ENCODE data around the gene ASAP2. TPM values are rescaled to one million over a fixed set of nuclear protein-coding genes. Genes with fewer than 3 reads are reported as not detected.

The ASAP2 gene
- total and polyA plus RNA-seq, 9 of the 15 experiments (the other 6 are each of a cell fraction or from before 2014, with no cell fraction given): 0.06 to 4.3 (median 3.1) TPM

DNA sequence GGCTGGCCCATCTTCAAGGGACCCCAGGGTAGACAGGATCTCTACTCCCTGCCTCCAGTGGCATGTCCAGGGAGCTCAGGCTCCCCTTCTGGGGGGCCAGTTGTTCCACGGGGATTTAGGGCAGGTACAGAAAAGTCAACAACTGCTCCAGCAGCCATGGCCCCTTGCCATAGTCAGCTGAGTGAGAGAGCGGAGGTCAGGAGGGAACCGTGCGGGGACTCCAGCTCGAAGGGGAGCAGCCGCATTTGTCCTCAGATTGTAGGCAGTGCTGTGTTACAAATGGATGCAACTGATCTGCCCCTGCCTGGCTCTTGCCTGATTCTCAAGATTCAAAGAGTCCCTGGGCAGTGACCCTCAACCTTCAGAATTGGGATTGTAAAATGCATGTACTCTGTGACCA, 166.9 kb downstream of the ASAP2 start:
- no peaks in the 10 kb centered on the region for H3K36me3 ChIP-seq (ENCODE audit: control insufficient read depth, insufficient read depth, low read length)
- DNase-seq (ENCODE audit: extremely low read depth in 1 of 4, low spot score in 3 of 4) (no peak), FAIRE-seq (no peak), ATAC-seq (no peak)
- H2AFZ ChIP-seq (ENCODE audit: low read depth, low read length): no peak overlapping the region
- no peaks in the 10 kb centered on the region for H4K20me1 ChIP-seq (replicated peaks; ENCODE audit: control insufficient read depth, insufficient read depth, low read length)
- no peaks in the 10 kb centered on the region for H3K4me1 ChIP-seq (replicated peaks in 1 of 2; ENCODE audit: control insufficient read depth in 2 of 2, insufficient read depth in 2 of 2, low read length in 2 of 2)
- no peaks in the 10 kb centered on the region for H3K79me2 ChIP-seq (ENCODE audit: control insufficient read depth, insufficient read depth, low read length)
- H3K9me3 ChIP-seq (replicated peaks; ENCODE audit: control insufficient read depth, insufficient read depth, low read depth, low read length): no peaks in the 10 kb centered on the region
- no peak overlapping the region for H3K4me3 ChIP-seq
- H3K27me3 ChIP-seq (ENCODE audit: control insufficient read depth in 2 of 2, insufficient read depth in 2 of 2, low read length in 2 of 2): peaks cover 2 to 48% of the 10 kb centered on the region in 2 experiments; a peak in 4 of 5 replicates
- H3K9me1 ChIP-seq (ENCODE audit: control insufficient read depth, insufficient read depth, low read length): no peaks in the 10 kb centered on the region
- POLR2A ChIA-PET: no interaction called here
- H3K27ac ChIP-seq (ENCODE audit: extremely low read depth, low read depth, low read length): no peak overlapping the region
- intact Hi-C loops (cut with micrococcal nuclease) (no loop called here), in situ Hi-C loops (cut with MboI) (loop anchor here (5.0 kb wide), 1 partner anchor 231 kb away; no protein-coding TSS in a partner anchor)
- no peak overlapping the region for H3K9ac ChIP-seq (ENCODE audit: insufficient read depth in 1 of 2, low read depth in 2 of 2, low read length in 2 of 2)
- CTCF ChIA-PET (ENCODE audit: low intra/inter-chr PET ratio): no interaction called here
- TF ChIP-seq PHTF2 (CRISPR knock-in tag; IDR thresholded peaks at IDR 0.05) (no peak), MECOM (CRISPR knock-in tag; IDR thresholded peaks at IDR 0.05) (no peak), NELFE (IDR thresholded peaks at IDR 0.05; ENCODE audit: insufficient read depth, insufficient read length) (no peak), SP1 (CRISPR knock-in tag; IDR thresholded peaks at IDR 0.05) (no peak), NCOR1 (IDR thresholded peaks at IDR 0.05) (no peak), KLF13 (tag; IDR thresholded peaks at IDR 0.05; ENCODE audit: borderline replicate concordance, low read depth) (no peak), CXXC5 (CRISPR knock-in tag; IDR thresholded peaks at IDR 0.05) (no peak), ZNF384 (IDR thresholded peaks at IDR 0.05; ENCODE audit: low read depth, low read length) (no peak), ZFP36 (IDR thresholded peaks at IDR 0.05; ENCODE audit: low read depth, low read length, partially characterized antibody) (no peak), ZNF408 (CRISPR knock-in tag; IDR thresholded peaks at IDR 0.05; ENCODE audit: low read depth) (no peak), ARNT (IDR thresholded peaks at IDR 0.05) (no peak), PHF21A (IDR thresholded peaks at IDR 0.05; ENCODE audit: borderline replicate concordance, low read depth) (no peak)
- TF ChIP-seq, protein P1, sequence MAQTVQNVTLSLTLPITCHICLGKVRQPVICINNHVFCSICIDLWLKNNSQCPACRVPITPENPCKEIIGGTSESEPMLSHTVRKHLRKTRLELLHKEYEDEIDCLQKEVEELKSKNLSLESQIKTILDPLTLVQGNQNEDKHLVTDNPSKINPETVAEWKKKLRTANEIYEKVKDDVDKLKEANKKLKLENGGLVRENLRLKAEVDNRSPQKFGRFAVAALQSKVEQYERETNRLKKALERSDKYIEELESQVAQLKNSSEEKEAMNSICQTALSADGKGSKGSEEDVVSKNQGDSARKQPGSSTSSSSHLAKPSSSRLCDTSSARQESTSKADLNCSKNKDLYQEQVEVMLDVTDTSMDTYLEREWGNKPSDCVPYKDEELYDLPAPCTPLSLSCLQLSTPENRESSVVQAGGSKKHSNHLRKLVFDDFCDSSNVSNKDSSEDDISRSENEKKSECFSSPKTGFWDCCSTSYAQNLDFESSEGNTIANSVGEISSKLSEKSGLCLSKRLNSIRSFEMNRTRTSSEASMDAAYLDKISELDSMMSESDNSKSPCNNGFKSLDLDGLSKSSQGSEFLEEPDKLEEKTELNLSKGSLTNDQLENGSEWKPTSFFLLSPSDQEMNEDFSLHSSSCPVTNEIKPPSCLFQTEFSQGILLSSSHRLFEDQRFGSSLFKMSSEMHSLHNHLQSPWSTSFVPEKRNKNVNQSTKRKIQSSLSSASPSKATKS (CRISPR knock-in tag; IDR thresholded peaks at IDR 0.05): no peak
- TF ChIP-seq, protein P2, sequence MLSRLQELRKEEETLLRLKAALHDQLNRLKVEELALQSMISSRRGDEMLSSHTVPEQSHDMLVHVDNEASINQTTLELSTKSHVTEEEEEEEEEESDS (CRISPR knock-in tag; IDR thresholded peaks at IDR 0.05): no peak
- TF ChIP-seq, protein P3, sequence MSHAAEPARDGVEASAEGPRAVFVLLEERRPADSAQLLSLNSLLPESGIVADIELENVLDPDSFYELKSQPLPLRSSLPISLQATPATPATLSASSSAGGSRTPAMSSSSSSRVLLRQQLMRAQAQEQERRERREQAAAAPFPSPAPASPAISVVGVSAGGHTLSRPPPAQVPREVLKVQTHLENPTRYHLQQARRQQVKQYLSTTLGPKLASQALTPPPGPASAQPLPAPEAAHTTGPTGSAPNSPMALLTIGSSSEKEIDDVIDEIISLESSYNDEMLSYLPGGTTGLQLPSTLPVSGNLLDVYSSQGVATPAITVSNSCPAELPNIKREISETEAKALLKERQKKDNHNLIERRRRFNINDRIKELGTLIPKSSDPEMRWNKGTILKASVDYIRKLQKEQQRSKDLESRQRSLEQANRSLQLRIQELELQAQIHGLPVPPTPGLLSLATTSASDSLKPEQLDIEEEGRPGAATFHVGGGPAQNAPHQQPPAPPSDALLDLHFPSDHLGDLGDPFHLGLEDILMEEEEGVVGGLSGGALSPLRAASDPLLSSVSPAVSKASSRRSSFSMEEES (CRISPR knock-in tag; IDR thresholded peaks at IDR 0.05): no peak
- no TSS peak for BruUV-seq (replicated peaks)
- WGBS (ENCODE audit: insufficient coverage, low coverage, missing lambda C conversion rate): 41% methylated on average over 6 of the region's 6 CpGs
- no peak overlapping the region for H3K4me2 ChIP-seq (ENCODE audit: insufficient read depth, low read length)
